ENCODE results near the gene FOXE3. TPM values are rescaled to one million over a fixed set of nuclear protein-coding genes. Genes with fewer than 3 reads are reported as not detected.

The FOXE3 gene
- total RNA-seq, 4 donors from 2014 or later: not detected

DNA sequence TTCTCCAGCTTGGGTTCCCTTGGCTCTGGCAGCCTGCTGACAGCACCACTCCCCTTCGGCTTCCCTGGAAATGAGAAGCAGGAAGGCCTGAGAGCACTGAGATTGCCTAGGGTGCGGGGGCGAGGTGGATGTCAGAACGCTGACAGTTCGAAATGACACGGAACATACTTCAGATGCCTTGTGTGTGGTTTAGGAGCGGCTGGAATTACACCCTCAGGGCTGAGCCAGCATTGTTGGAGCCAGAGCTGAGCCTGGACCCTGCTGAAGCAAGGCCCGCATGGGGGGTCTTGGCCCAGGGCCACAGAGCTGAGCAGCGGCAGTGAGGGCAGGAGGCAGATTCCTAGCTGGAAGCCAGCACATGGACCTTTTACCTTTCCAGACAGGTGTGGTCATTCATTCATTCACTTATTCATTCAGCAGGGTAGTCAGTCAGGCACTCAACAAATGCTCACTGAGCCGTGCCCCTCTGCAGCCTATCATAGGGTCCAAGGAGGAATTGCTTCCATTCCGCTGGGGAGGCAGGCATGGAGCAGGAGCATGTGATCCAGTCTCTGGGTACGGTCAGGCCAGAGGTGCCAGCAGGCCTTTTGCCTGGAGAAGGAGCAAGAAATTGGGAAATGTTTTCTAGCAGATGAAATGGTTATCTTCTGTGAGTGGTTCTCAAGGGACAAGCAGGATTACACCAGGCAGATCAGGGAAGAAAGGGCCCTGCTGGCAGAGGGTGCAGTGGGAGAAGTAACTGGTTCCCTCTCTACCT is 6.6 kb upstream of the FOXE3 start:
- intact Hi-C loops (cut with DNase I; ENCODE audit: low total_unique reads): no loop called here
- Histone ChIP-seq H3K4me3 (no peak overlapping the region), H3K27ac (no peak overlapping the region), H3K27me3 (peaks cover 0 to 9% (median 0%) of the 10 kb centered on the region in 3 donors), H3K9me3 (no peaks in the 10 kb centered on the region), H3K4me1 (no peaks in the 10 kb centered on the region), H3K36me3 (no peaks in the 10 kb centered on the region)
- ATAC-seq (no peak), DNase-seq (no peak)
- TF ChIP-seq, protein P1, sequence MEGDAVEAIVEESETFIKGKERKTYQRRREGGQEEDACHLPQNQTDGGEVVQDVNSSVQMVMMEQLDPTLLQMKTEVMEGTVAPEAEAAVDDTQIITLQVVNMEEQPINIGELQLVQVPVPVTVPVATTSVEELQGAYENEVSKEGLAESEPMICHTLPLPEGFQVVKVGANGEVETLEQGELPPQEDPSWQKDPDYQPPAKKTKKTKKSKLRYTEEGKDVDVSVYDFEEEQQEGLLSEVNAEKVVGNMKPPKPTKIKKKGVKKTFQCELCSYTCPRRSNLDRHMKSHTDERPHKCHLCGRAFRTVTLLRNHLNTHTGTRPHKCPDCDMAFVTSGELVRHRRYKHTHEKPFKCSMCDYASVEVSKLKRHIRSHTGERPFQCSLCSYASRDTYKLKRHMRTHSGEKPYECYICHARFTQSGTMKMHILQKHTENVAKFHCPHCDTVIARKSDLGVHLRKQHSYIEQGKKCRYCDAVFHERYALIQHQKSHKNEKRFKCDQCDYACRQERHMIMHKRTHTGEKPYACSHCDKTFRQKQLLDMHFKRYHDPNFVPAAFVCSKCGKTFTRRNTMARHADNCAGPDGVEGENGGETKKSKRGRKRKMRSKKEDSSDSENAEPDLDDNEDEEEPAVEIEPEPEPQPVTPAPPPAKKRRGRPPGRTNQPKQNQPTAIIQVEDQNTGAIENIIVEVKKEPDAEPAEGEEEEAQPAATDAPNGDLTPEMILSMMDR (IDR thresholded peaks at IDR 0.05 in 4 of 5, conservative IDR thresholded peaks at IDR 0.05 in 1 of 5): no peak
- no peak for TF ChIP-seq POLR2A (IDR thresholded peaks at IDR 0.05)
- in situ Hi-C loops (cut with MboI; ENCODE audit: low sequenced_read_pairs in 4 of 4): loop anchor here in 1 of 4 donors (25.0 kb wide), 1 partner anchor 222 kb away; the partner anchor contains the start of gene PDZK1IP1

DNA sequence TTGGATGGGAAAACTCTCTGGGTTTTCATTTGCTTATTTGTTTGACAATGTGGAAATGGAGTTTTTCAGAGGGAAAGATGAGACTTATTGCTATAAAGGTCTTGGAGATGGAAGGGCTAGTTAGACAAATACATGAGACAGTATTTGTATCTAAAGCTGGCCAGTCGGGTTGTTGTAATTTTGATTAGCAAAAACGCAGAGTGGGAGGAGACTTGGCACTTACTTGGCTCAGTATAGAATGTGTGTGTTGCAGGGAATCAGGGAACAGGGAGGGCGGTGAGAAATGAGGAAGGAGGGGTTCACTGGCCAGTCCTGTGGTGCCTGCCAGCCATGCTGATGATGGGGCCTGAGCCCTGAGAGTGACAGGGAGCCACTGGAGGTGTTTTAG is 6.0 kb upstream of the FOXE3 start:
- no peaks in the 10 kb centered on the region for H3K4me1 ChIP-seq
- no peaks in the 10 kb centered on the region for H3K36me3 ChIP-seq
- no peak overlapping the region for H3K4me3 ChIP-seq
- TF ChIP-seq POLR2A (IDR thresholded peaks at IDR 0.05): no peak
- TF ChIP-seq, protein P1 (IDR thresholded peaks at IDR 0.05 in 4 of 5, conservative IDR thresholded peaks at IDR 0.05 in 1 of 5): no peak
- no peaks in the 10 kb centered on the region for H3K9me3 ChIP-seq
- no peak for ATAC-seq
- intact Hi-C loops (cut with DNase I; ENCODE audit: low total_unique reads): no loop called here
- peaks cover 0 to 15% (median 4%) of the 10 kb centered on the region in 3 donors for H3K27me3 ChIP-seq
- in situ Hi-C loops (cut with MboI; ENCODE audit: low sequenced_read_pairs in 4 of 4): loop anchor here in 1 of 4 donors (25.0 kb wide), 1 partner anchor 223 kb away; the partner anchor contains the start of gene PDZK1IP1
- DNase-seq: no peak
- no peak overlapping the region for H3K27ac ChIP-seq

- DNase-seq (no peak), ATAC-seq (no peak)
- H3K27ac ChIP-seq: no peak overlapping the region
- H3K27me3 ChIP-seq: peaks cover 9 to 25% (median 14%) of the 10 kb centered on the region in 3 donors
- no peak for TF ChIP-seq POLR2A (IDR thresholded peaks at IDR 0.05)
- TF ChIP-seq, protein P1 (IDR thresholded peaks at IDR 0.05 in 4 of 5, conservative IDR thresholded peaks at IDR 0.05 in 1 of 5): no peak
- intact Hi-C loops (cut with DNase I; ENCODE audit: low total_unique reads): no loop called here
- no peak overlapping the region for H3K4me3 ChIP-seq
- no peaks in the 10 kb centered on the region for H3K4me1 ChIP-seq
- in situ Hi-C loops (cut with MboI; ENCODE audit: low sequenced_read_pairs in 4 of 4): loop anchor here in 1 of 4 donors (25.0 kb wide), 1 partner anchor 224 kb away; the partner anchor contains the start of gene PDZK1IP1
- H3K36me3 ChIP-seq: no peaks in the 10 kb centered on the region
- no peaks in the 10 kb centered on the region for H3K9me3 ChIP-seq
Observed at GRCh38 chr1:47411436-47411835, 4.6 kb upstream of the FOXE3 start.

- Histone ChIP-seq H3K4me3 (no peak overlapping the region), H3K9me3 (no peaks in the 10 kb centered on the region), H3K27ac (no peak overlapping the region), H3K27me3 (peaks cover 12 to 30% (median 20%) of the 10 kb centered on the region in 3 donors), H3K36me3 (no peaks in the 10 kb centered on the region), H3K4me1 (no peaks in the 10 kb centered on the region)
- TF ChIP-seq, protein P1 (IDR thresholded peaks at IDR 0.05 in 4 of 5, conservative IDR thresholded peaks at IDR 0.05 in 1 of 5): no peak
- no peak for TF ChIP-seq POLR2A (IDR thresholded peaks at IDR 0.05)
- ATAC-seq: no peak
- no peak for DNase-seq
- intact Hi-C loops (cut with DNase I; ENCODE audit: low total_unique reads): no loop called here
- in situ Hi-C loops (cut with MboI; ENCODE audit: low sequenced_read_pairs in 4 of 4): loop anchor here in 1 of 4 donors (25.0 kb wide), 1 partner anchor 225 kb away; the partner anchor contains the start of gene PDZK1IP1
Observed at GRCh38 chr1:47412437-47412836, 3.6 kb upstream of the FOXE3 start.

Measured in gastrocnemius medialis (tissue), 4 donors.